ENCODE results near the gene WDR76.

GRCh38 chr15:43824302-43825246 is 2.2 kb upstream of the WDR76 start, which contains the start of gene MFAP1:
- TF ChIP-seq SUZ12 (IDR thresholded peaks at IDR 0.05): no peak
- TF ChIP-seq FOXK2 (IDR thresholded peaks at IDR 0.05): no peak
- TF ChIP-seq CTBP1 (IDR thresholded peaks at IDR 0.05; ENCODE audit: borderline replicate concordance): no peak
- TF ChIP-seq TARDBP (IDR thresholded peaks at IDR 0.05): no peak
- TF ChIP-seq BHLHE40 (IDR thresholded peaks at IDR 0.05; ENCODE audit: borderline replicate concordance): no peak
- TF ChIP-seq SP1 (IDR thresholded peaks at IDR 0.05): no peak
